HEK293 (cell line): ENCODE measurements around the gene LMAN1L.
A peak's percentile ranks its signal among the peaks of the same experiment; 100 is the strongest.

Experiments
- EGR2 ChIP-seq: fragments of 450-650 bp; formaldehyde crosslinking; IDR thresholded peaks from 2 replicates; pipeline ENCODE4 v1.5.1; 2016; ENCODE audit warnings: low read depth, missing biosample characterization, missing genetic modification characterization
- MYNN ChIP-seq: fragments of 450-650 bp; formaldehyde crosslinking; IDR thresholded peaks from 2 replicates; pipeline ENCODE4 v1.5.1; 2016; ENCODE audit warnings: missing biosample characterization, missing genetic modification characterization, borderline replicate concordance
- TSHZ1 ChIP-seq: fragments of 450-650 bp; formaldehyde crosslinking; IDR thresholded peaks from 2 replicates; pipeline ENCODE4 v1.5.1; 2016; ENCODE audit warnings: missing biosample characterization, missing genetic modification characterization, borderline replicate concordance
- ZBTB1 ChIP-seq: fragments of 450-650 bp; formaldehyde crosslinking; IDR thresholded peaks from 2 replicates; pipeline ENCODE4 v1.5.1; 2016; ENCODE audit warnings: missing biosample characterization, missing genetic modification characterization
- ZBTB49 ChIP-seq: fragments of 450-650 bp; formaldehyde crosslinking; IDR thresholded peaks from 2 replicates; pipeline ENCODE4 v1.5.1; 2016; ENCODE audit warnings: missing biosample characterization, missing genetic modification characterization, low read depth
- ZBTB8A ChIP-seq: fragments of 450-650 bp; formaldehyde crosslinking; IDR thresholded peaks from 2 replicates; pipeline ENCODE4 v1.5.1; 2016; ENCODE audit warnings: missing biosample characterization, missing genetic modification characterization
- ZNF10 ChIP-seq: fragments of 450-650 bp; formaldehyde crosslinking; IDR thresholded peaks from 2 replicates; pipeline ENCODE4 v1.5.1; 2017; ENCODE audit warnings: missing biosample characterization, missing genetic modification characterization
- ZNF157 ChIP-seq: fragments of 450-650 bp; formaldehyde crosslinking; IDR thresholded peaks from 2 replicates; pipeline ENCODE4 v1.5.1; 2016; ENCODE audit warnings: missing biosample characterization, missing genetic modification characterization
- ZNF184 ChIP-seq: fragments of 450-650 bp; IDR thresholded peaks from 2 replicates; pipeline ENCODE4 v1.5.1; 2018; ENCODE audit warnings: missing biosample characterization, mild to moderate bottlenecking, missing genetic modification characterization
- ZNF2 ChIP-seq: fragments of 450-650 bp; formaldehyde crosslinking; IDR thresholded peaks from 2 replicates; pipeline ENCODE4 v1.5.1; 2016; ENCODE audit warnings: missing biosample characterization, missing genetic modification characterization
- ZNF292 ChIP-seq: fragments of 450-650 bp; formaldehyde crosslinking; IDR thresholded peaks from 2 replicates; pipeline ENCODE4 v1.5.1; 2016; ENCODE audit warnings: low read depth, missing biosample characterization, missing genetic modification characterization, borderline replicate concordance
- ZNF416 ChIP-seq: fragments of 450-650 bp; formaldehyde crosslinking; IDR thresholded peaks from 2 replicates; pipeline ENCODE4 v1.5.1; 2016; ENCODE audit warnings: missing biosample characterization, missing genetic modification characterization
- ZNF426 ChIP-seq: fragments of 450-650 bp; formaldehyde crosslinking; IDR thresholded peaks from 2 replicates; pipeline ENCODE4 v1.5.1; 2017; ENCODE audit warnings: missing biosample characterization, missing genetic modification characterization, mild to moderate bottlenecking, inconsistent platforms, moderate library complexity
- ZNF555 ChIP-seq: fragments of 450-650 bp; formaldehyde crosslinking; conservative IDR thresholded peaks from 2 replicates; pipeline ENCODE4 v1.5.1; 2017; ENCODE audit warnings: missing biosample characterization, mild to moderate bottlenecking, missing genetic modification characterization, inconsistent platforms
- ZNF571 ChIP-seq: fragments of 450-650 bp; formaldehyde crosslinking; IDR thresholded peaks from 2 replicates; pipeline ENCODE4 v1.5.0; 2017; ENCODE audit warnings: missing biosample characterization, missing genetic modification characterization
- ZNF585B ChIP-seq: fragments of 450-650 bp; formaldehyde crosslinking; IDR thresholded peaks from 2 replicates; pipeline ENCODE4 v1.5.1; 2016; ENCODE audit warnings: missing biosample characterization, missing genetic modification characterization
- ZNF624 ChIP-seq: fragments of 450-650 bp; formaldehyde crosslinking; IDR thresholded peaks from 2 replicates; pipeline ENCODE4 v1.5.1; 2017; ENCODE audit warnings: missing biosample characterization, missing genetic modification characterization
- ZNF670 ChIP-seq: fragments of 450-650 bp; formaldehyde crosslinking; IDR thresholded peaks from 2 replicates; pipeline ENCODE4 v1.5.1; 2016; ENCODE audit warnings: missing biosample characterization, missing genetic modification characterization, low read depth
- ZNF76 ChIP-seq: fragments of 450-650 bp; formaldehyde crosslinking; IDR thresholded peaks from 2 replicates; pipeline ENCODE4; 2016; ENCODE audit warnings: low read depth, missing biosample characterization, missing genetic modification characterization, borderline replicate concordance
- TF ChIP-seq, protein P1 (sequence below): fragments of 450-650 bp; formaldehyde crosslinking; IDR thresholded peaks from 2 replicates; pipeline ENCODE4 v1.5.1; 2016; ENCODE audit warnings: missing biosample characterization, missing genetic modification characterization
- TF ChIP-seq, protein P2 (sequence below): fragments of 450-650 bp; formaldehyde crosslinking; IDR thresholded peaks from 2 replicates; pipeline ENCODE4 v1.5.1; 2016; ENCODE audit warnings: missing biosample characterization, missing genetic modification characterization
- TF ChIP-seq, protein P3 (sequence below): fragments of 450-650 bp; formaldehyde crosslinking; IDR thresholded peaks from 2 replicates; pipeline ENCODE4 v1.5.1; 2016; ENCODE audit warnings: missing biosample characterization, missing genetic modification characterization
- TF ChIP-seq, protein P4 (sequence below): fragments of 450-650 bp; formaldehyde crosslinking; IDR thresholded peaks from 2 replicates; pipeline ENCODE4 v1.5.1; 2016; ENCODE audit warnings: missing biosample characterization, missing genetic modification characterization

LMAN1L gene

DNA sequence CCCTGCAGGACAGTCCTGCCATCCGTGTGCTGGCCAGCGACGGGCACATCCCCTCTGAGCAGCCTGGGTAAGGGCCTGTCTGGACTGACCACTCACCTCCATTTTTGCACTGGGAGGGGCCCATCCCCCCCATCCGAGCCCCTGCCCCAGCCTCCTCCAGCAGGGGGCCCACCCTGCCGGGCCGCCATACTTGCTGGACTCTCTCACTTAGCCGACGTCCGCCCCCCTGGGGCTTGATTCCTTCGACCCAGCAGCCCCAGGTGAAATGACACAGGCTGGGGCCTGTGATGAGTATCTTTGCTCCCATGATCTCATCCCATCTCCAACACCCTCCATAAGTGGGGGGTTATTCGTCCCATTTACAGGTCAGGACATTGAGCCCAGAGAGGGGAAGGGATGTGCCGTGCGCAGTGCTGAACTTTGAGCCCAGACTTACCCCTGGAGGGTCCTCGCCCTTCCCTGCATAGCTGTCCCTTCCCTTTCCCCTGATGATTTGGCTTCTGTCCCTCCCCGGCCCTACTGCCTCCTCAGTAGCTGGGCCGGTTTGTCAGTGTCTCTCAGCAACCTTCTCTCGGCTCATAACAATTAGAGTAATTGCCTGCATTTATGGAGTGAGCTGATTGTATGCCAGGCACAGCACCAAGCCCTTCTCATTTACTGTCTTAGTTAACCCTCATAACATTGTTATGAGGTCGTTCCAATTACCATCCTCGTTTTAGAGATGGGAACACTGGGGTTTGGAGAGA lies 4.2 kb downstream of the LMAN1L start (continued):
- peak; percentile 5; the same call in 1 of the 2 replicates for TF ChIP-seq TSHZ1 (tag by site-specific recombination)
- no peak for TF ChIP-seq ZNF184 (tag by site-specific recombination)
- TF ChIP-seq, protein P1, sequence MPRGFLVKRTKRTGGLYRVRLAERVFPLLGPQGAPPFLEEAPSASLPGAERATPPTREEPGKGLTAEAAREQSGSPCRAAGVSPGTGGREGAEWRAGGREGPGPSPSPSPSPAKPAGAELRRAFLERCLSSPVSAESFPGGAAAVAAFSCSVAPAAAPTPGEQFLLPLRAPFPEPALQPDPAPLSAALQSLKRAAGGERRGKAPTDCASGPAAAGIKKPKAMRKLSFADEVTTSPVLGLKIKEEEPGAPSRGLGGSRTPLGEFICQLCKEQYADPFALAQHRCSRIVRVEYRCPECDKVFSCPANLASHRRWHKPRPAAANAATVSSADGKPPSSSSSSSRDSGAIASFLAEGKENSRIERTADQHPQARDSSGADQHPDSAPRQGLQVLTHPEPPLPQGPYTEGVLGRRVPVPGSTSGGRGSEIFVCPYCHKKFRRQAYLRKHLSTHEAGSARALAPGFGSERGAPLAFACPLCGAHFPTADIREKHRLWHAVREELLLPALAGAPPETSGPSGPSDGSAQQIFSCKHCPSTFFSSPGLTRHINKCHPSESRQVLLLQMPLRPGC (tag by site-specific recombination) = 0 out of 2 replicates have a peak, but pooled peaks have one; percentile 22
- TF ChIP-seq ZNF76 (tag by site-specific recombination) = no peak; the same call in 1 of the 2 replicates
- peak; percentile 71; the same call in 1 of the 2 replicates for TF ChIP-seq ZNF10 (tag by site-specific recombination)
- TF ChIP-seq ZBTB49 (tag by site-specific recombination) = no peak
- TF ChIP-seq ZBTB8A (tag by site-specific recombination) = no peak
- TF ChIP-seq ZNF292 (tag by site-specific recombination) = no peak
- no peak for TF ChIP-seq ZNF585B
- TF ChIP-seq, protein P2, sequence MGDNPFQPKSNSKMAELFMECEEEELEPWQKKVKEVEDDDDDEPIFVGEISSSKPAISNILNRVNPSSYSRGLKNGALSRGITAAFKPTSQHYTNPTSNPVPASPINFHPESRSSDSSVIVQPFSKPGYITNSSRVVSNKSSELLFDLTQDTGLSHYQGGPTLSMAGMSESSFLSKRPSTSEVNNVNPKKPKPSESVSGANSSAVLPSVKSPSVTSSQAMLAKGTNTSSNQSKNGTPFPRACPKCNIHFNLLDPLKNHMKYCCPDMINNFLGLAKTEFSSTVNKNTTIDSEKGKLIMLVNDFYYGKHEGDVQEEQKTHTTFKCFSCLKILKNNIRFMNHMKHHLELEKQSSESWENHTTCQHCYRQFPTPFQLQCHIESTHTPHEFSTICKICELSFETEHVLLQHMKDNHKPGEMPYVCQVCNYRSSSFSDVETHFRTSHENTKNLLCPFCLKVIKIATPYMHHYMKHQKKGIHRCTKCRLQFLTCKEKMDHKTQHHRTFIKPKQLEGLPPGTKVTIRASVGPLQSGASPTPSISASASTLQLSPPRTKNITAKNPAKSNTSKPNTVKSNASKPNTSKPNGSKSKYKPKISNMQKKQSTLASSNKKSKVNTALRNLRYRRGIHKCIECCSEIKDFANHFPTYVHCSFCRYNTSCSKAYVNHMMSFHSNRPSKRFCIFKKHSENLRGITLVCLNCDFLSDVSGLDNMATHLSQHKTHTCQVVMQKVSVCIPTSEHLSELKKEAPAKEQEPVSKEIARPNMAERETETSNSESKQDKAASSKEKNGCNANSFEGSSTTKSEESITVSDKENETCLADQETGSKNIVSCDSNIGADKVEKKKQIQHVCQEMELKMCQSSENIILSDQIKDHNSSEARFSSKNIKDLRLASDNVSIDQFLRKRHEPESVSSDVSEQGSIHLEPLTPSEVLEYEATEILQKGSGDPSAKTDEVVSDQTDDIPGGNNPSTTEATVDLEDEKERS (tag by site-specific recombination) = no peak
- no peak for TF ChIP-seq EGR2 (tag by site-specific recombination)
- TF ChIP-seq ZNF2 (tag by site-specific recombination) = no peak
- TF ChIP-seq, protein P3, sequence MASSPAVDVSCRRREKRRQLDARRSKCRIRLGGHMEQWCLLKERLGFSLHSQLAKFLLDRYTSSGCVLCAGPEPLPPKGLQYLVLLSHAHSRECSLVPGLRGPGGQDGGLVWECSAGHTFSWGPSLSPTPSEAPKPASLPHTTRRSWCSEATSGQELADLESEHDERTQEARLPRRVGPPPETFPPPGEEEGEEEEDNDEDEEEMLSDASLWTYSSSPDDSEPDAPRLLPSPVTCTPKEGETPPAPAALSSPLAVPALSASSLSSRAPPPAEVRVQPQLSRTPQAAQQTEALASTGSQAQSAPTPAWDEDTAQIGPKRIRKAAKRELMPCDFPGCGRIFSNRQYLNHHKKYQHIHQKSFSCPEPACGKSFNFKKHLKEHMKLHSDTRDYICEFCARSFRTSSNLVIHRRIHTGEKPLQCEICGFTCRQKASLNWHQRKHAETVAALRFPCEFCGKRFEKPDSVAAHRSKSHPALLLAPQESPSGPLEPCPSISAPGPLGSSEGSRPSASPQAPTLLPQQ = peak; percentile 36; the same call in 1 of the 2 replicates
- TF ChIP-seq ZNF571 (tag by site-specific recombination) = no peak
- no peak for TF ChIP-seq ZNF157
- no peak for TF ChIP-seq ZNF426 (tag by site-specific recombination)
- TF ChIP-seq, protein P4, sequence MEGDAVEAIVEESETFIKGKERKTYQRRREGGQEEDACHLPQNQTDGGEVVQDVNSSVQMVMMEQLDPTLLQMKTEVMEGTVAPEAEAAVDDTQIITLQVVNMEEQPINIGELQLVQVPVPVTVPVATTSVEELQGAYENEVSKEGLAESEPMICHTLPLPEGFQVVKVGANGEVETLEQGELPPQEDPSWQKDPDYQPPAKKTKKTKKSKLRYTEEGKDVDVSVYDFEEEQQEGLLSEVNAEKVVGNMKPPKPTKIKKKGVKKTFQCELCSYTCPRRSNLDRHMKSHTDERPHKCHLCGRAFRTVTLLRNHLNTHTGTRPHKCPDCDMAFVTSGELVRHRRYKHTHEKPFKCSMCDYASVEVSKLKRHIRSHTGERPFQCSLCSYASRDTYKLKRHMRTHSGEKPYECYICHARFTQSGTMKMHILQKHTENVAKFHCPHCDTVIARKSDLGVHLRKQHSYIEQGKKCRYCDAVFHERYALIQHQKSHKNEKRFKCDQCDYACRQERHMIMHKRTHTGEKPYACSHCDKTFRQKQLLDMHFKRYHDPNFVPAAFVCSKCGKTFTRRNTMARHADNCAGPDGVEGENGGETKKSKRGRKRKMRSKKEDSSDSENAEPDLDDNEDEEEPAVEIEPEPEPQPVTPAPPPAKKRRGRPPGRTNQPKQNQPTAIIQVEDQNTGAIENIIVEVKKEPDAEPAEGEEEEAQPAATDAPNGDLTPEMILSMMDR (tag by site-specific recombination) = peak; percentile 50; the same call in 1 of the 2 replicates
- TF ChIP-seq ZNF624 = no peak
- no peak for TF ChIP-seq MYNN (tag by site-specific recombination)
- TF ChIP-seq ZNF555 (tag by site-specific recombination) = no peak
- TF ChIP-seq ZBTB1 (tag by site-specific recombination) = no peak
- no peak for TF ChIP-seq ZNF670 (tag by site-specific recombination)
- TF ChIP-seq ZNF416 (tag by site-specific recombination) = no peak
